Fibroblast of lung (primary cell): ENCODE measurements around the gene MAP3K15.

Experiments used
- CTCF ChIP-seq, 2 donors: IDR thresholded peaks in 1 of 2; conservative IDR thresholded peaks in 1 of 2; 1 replicate in 1 of 2; 2 replicates in 1 of 2; pipeline ENCODE4 v1.5.1; 2011 to 2012; ENCODE audit warnings: low read length in 2 of 2, control low read depth in 1 of 2, inconsistent platforms in 1 of 2, low read depth in 1 of 2, mild to moderate bottlenecking in 1 of 2
- EZH2 ChIP-seq: IDR thresholded peaks from 2 replicates; pipeline ENCODE4 v1.5.1; 2012; ENCODE audit warnings: low read length, control low read depth, mild to moderate bottlenecking; ENCODE audit errors: missing control alignments

DNA sequence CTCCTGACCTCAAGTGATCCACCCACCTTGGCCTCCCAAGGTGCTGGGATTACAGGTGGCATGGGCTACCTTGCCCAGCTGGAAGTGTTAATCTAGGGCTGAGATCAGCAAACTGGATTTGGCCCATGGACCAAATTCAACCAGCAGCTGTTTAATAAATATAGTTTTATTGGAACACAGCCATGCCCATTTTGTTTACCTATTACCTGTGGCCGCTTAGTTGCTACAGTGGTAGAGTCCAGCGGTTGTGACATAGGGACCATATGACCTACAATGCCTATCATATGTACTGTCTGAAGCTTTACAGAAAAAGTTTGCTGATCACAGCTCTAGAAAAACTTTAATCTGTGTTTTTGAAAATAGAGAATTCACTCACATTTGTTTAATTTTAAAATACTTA lies 188.7 kb downstream of the MAP3K15 start:
- TF ChIP-seq CTCF (conservative IDR thresholded peaks at IDR 0.05 in 1 of 2, IDR thresholded peaks at IDR 0.05 in 1 of 2; ENCODE audit: low read depth in 1 of 2, low read length in 2 of 2) (no peak), EZH2 (no peak)
